Measurements from ENCODE around the gene NDUFAF8.

GRCh38 chr17:81234506-81234855, 4.6 kb upstream of the NDUFAF8 start:
- TF ChIP-seq CTCF (IDR thresholded peaks at IDR 0.05) (no peak), POLR2A (IDR thresholded peaks at IDR 0.05) (no peak)

Data from transverse colon (tissue), 3 donors.